Heart left ventricle (tissue), 13 donors: ENCODE results near the gene LHFPL2.

Experiments
- POLR2A ChIP-seq, 2 donors: fragments of 450-650 bp; IDR thresholded peaks; one replicate each; pipeline ENCODE4 v1.6.1; 2017; ENCODE audit warnings: antibody characterized with exemption in 2 of 2, mild to moderate bottlenecking in 2 of 2, moderate library complexity in 2 of 2
- TF ChIP-seq, protein P1 (sequence below), 12 donors: fragments of 200-600 bp; sonication (generic) in 4 of 12; IDR thresholded peaks; one replicate each; pipeline versions ENCODE4 v1.5.0 to v1.8.0; 2018 to 2022; ENCODE audit warnings: antibody characterized with exemption in 12 of 12, mild to moderate bottlenecking in 5 of 12
- donor health status: ischemic (EF 13 %, LVEDD 7.1; RV severe dilation, severe dysfunction).
- donor health status: DM: no; HTN: yes; CAD: no.
- donor health status: DM: no; HTN: no; CAD: no.
- donor health status: ischemic (EF 25% LVEDD 6.9; RV normal size, moderate dysfunction).
- donor health status: ischemic (EF 25% LVEDD 5.7; RV mildly dilated, moderate dysfunction).
- donor health status: ischemic (EF 35%, LVEDD 5.7; RV mildly dilated, moderate dysfunction).
- donor health status: nonischemic (EF 11% LVEDD 7.7; RV severe dilation, severe dysfunction).
- donor health status: DM: yes; HTN: yes; CAD: no.
- donor health status: PGD.
- donor health status: ischemic (EF 29% LVEDD 5.4; RV normal size, mild dysfunction).
- donor health status: nonischemic (EF 23%, LVEDD 6.1; RV moderate dilation, normal function).

DNA sequence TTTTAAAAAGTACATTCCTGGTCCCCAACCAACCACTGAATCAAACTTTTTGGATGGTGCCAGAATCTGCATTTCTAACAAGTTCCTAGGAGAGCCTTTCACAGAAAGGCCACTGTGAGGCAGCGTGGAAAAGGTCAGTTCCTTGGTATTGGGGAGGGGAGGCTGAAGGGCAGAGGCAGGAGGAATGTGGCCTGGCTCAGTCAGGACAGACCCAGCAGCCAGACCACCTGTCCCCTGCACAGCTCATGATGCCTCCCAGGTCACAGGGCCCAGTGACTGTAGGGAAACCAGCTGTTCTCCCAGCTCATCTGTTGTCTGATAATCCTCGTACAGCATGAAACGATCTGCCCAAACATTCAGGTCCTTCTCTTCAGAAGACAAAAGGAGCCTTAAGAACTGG, 132.9 kb downstream of the LHFPL2 start:
- TF ChIP-seq, protein P1, sequence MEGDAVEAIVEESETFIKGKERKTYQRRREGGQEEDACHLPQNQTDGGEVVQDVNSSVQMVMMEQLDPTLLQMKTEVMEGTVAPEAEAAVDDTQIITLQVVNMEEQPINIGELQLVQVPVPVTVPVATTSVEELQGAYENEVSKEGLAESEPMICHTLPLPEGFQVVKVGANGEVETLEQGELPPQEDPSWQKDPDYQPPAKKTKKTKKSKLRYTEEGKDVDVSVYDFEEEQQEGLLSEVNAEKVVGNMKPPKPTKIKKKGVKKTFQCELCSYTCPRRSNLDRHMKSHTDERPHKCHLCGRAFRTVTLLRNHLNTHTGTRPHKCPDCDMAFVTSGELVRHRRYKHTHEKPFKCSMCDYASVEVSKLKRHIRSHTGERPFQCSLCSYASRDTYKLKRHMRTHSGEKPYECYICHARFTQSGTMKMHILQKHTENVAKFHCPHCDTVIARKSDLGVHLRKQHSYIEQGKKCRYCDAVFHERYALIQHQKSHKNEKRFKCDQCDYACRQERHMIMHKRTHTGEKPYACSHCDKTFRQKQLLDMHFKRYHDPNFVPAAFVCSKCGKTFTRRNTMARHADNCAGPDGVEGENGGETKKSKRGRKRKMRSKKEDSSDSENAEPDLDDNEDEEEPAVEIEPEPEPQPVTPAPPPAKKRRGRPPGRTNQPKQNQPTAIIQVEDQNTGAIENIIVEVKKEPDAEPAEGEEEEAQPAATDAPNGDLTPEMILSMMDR (IDR thresholded peaks at IDR 0.05): no peak
- TF ChIP-seq POLR2A (IDR thresholded peaks at IDR 0.05): no peak
